Mesothelial cell of epicardium (in vitro differentiated cells): ENCODE data around the gene GBP6. TPM values are rescaled to one million over a fixed set of nuclear protein-coding genes. Genes with fewer than 3 reads are reported as not detected.

ENCODE experiments used
- DNase-seq, 2 experiments: peaks; one replicate each; pipeline ENCODE4 v3.0.0; 2021; ENCODE audit warnings: low spot score in 2 of 2; ENCODE audit not compliant: unreplicated experiment in 2 of 2
- H3K27ac Mint-ChIP-seq: 2 replicates; pipeline ENCODE4 v1.8.0; 2021; ENCODE audit warnings: mixed read lengths
- H3K27me3 Mint-ChIP-seq: 2 replicates; pipeline ENCODE4 v1.8.0; 2021; ENCODE audit warnings: low read depth, mixed read lengths
- H3K36me3 Mint-ChIP-seq: 2 replicates; pipeline ENCODE4 v1.8.0; 2021; ENCODE audit warnings: mixed read lengths
- H3K4me1 Mint-ChIP-seq: 2 replicates; pipeline ENCODE4 v1.8.0; 2021; ENCODE audit warnings: mixed read lengths
- H3K4me3 Mint-ChIP-seq: 2 replicates; pipeline ENCODE4 v1.8.0; 2021; ENCODE audit warnings: mild to moderate bottlenecking, moderate library complexity, mixed read lengths
- H3K9me3 Mint-ChIP-seq: 2 replicates; pipeline ENCODE4 v1.8.0; 2021; ENCODE audit warnings: mixed read lengths
- CTCF ChIP-seq: fragments of 200-600 bp; sonication (generic); IDR thresholded peaks from one replicate; pipeline ENCODE4 v1.5.0; 2021; ENCODE audit warnings: antibody characterized with exemption; ENCODE audit not compliant: unreplicated experiment
- total RNA-seq: library from RNA; stranded (reverse); gene quantifications from 3 replicates; pipeline ENCODE4 v1.2.1, GENCODE V29; 2021

Gene GBP6
- total RNA-seq, 1 donor from 2014 or later = 0.09 TPM

- Mint-ChIP-seq H3K36me3 (no peaks in the 10 kb centered on the region), H3K4me3 (no peak overlapping the region), H3K27ac (no peak overlapping the region), H3K9me3 (no peaks in the 10 kb centered on the region), H3K27me3 (no peaks in the 10 kb centered on the region), H3K4me1 (no peaks in the 10 kb centered on the region)
- DNase-seq = no peak
- TF ChIP-seq CTCF = no peak
Observed at GRCh38 chr1:89378001-89378400, 14.1 kb downstream of the GBP6 start.

GRCh38 chr1:89381618-89382017, 17.8 kb downstream of the GBP6 start:
- Mint-ChIP-seq H3K4me1 (no peaks in the 10 kb centered on the region), H3K27ac (no peak overlapping the region), H3K27me3 (no peaks in the 10 kb centered on the region), H3K9me3 (no peaks in the 10 kb centered on the region), H3K4me3 (no peak overlapping the region), H3K36me3 (no peaks in the 10 kb centered on the region)
- DNase-seq = no peak
- TF ChIP-seq CTCF = no peak

- DNase-seq = no peak
- H3K27me3 Mint-ChIP-seq = no peaks in the 10 kb centered on the region
- no peaks in the 10 kb centered on the region for H3K9me3 Mint-ChIP-seq
- TF ChIP-seq CTCF = no peak
- H3K27ac Mint-ChIP-seq = no peak overlapping the region
- H3K36me3 Mint-ChIP-seq = no peaks in the 10 kb centered on the region
- H3K4me3 Mint-ChIP-seq = no peak overlapping the region
- H3K4me1 Mint-ChIP-seq = no peaks in the 10 kb centered on the region
Observed at GRCh38 chr1:89382479-89382878, 18.6 kb downstream of the GBP6 start.

GRCh38 chr1:89383185-89383584, 19.3 kb downstream of the GBP6 start:
- TF ChIP-seq CTCF = no peak
- no peaks in the 10 kb centered on the region for H3K36me3 Mint-ChIP-seq
- H3K4me1 Mint-ChIP-seq = no peaks in the 10 kb centered on the region
- peaks cover 2% of the 10 kb centered on the region for H3K9me3 Mint-ChIP-seq
- H3K27ac Mint-ChIP-seq = no peak overlapping the region
- no peaks in the 10 kb centered on the region for H3K27me3 Mint-ChIP-seq
- no peak overlapping the region for H3K4me3 Mint-ChIP-seq
- DNase-seq = no peak

- no peaks in the 10 kb centered on the region for H3K36me3 Mint-ChIP-seq
- H3K4me3 Mint-ChIP-seq = no peak overlapping the region
- DNase-seq = no peak
- no peaks in the 10 kb centered on the region for H3K27me3 Mint-ChIP-seq
- H3K27ac Mint-ChIP-seq = no peak overlapping the region
- H3K4me1 Mint-ChIP-seq = no peaks in the 10 kb centered on the region
- H3K9me3 Mint-ChIP-seq = peaks cover 11% of the 10 kb centered on the region
- TF ChIP-seq CTCF = no peak
Observed at GRCh38 chr1:89390707-89391106, 26.8 kb downstream of the GBP6 start.

- Mint-ChIP-seq H3K27me3 (no peaks in the 10 kb centered on the region), H3K9me3 (peaks cover 17% of the 10 kb centered on the region), H3K4me3 (no peak overlapping the region), H3K27ac (no peak overlapping the region), H3K36me3 (no peaks in the 10 kb centered on the region), H3K4me1 (no peaks in the 10 kb centered on the region)
- DNase-seq = no peak
- TF ChIP-seq CTCF = no peak
Observed at GRCh38 chr1:89391686-89392085, 27.8 kb downstream of the GBP6 start.
